Right renal cortex interstitium (tissue), 3 donors: ENCODE results near the gene FADS6. TPM values are rescaled to one million over a fixed set of nuclear protein-coding genes. Genes with fewer than 3 reads are reported as not detected.

Experiments
- DNase-seq, 3 donors: peaks; one replicate each; pipeline ENCODE4 v3.0.0-alpha.2; 2013; ENCODE audit warnings: low read depth in 3 of 3, low spot score in 2 of 3
- polyA plus RNA-seq, 3 donors: library from polyadenylated mRNA; unstranded; fragments of 120-200 nt; gene quantifications; one replicate each; pipeline ENCODE4 v1.2.1, GENCODE V29; 2013; ENCODE audit not compliant: insufficient read length in 3 of 3

Gene FADS6, protein sequence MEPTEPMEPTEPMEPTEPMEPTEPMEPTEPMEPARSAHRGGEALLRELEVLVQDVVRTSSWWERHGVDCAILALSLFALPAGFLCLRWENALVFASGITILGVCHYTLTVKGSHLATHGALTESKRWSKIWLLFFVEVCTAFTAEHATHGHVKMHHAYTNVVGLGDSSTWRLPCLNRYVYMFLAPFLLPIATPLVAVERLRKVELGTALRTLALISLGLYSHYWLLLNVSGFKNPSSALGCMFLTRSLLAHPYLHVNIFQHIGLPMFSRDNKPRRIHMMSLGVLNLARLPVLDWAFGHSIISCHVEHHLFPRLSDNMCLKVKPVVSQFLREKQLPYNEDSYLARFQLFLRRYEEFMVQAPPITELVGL
- under 1 TPM; 0.15 to 0.33 (median 0.29) TPM for polyA plus RNA-seq

- no peak for DNase-seq
These were observed at the start of gene FADS6 for GRCh38 chr17:74892974-74893911. FADS6 (minus strand) TSS chr17:74893633; CDS start chr17:74893595, 38 bp downstream.

DNA sequence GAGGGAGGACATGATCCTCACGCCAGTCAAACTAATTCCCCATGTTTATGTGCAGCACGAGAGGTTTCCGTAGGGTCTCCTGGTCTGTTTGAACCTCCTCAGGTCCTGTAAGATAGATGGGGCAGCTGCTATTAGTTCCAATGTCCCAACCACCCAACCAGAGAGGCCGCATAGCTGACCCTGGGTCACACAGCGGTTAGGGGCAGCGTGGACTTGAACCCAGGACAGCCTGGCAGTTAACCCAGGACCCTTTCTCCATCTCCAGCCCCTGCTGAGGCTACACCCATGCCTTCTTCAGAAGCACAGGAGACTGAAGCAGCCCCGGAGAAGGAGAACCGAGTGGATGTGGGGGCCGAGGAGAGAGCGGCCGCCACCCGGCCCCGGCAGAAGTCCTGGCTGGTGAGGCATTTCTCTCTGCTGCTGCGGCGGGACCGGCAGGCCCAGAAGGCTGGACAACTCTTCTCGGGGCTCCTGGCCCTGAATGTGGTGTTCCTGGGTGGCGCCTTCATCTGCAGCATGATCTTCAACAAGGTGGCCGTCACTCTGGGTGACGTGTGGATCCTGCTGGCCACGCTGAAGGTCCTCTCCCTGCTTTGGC lies 47.8 kb upstream of the FADS6 start:
- DNase-seq = no peak

- no peak for DNase-seq
These were observed 46.1 kb upstream of the FADS6 start for GRCh38 chr17:74939534-74939933.

GRCh38 chr17:74938194-74938950 lies 44.9 kb upstream of the FADS6 start:
- DNase-seq = no peak

- DNase-seq = no peak
These were observed 43.9 kb upstream of the FADS6 start for GRCh38 chr17:74937064-74938051.

DNA sequence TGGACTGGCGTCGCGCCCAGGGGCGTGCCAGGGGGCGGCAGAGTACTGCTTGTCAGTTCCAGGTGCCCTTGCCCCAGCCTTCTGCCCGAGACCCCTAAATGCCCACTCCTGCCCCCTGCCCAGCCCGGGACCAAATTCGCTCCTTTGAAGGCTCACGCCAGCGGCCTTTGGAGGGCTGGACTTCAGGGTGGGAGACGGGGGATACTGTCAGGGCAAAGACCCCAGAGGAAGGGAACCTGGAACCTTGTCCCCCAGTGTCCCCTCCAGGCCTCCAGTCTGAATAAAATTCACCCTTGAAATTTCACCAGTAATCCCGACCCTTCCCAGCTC lies 43.0 kb upstream of the FADS6 start:
- DNase-seq = no peak

- DNase-seq = no peak
These were observed 42.4 kb upstream of the FADS6 start, which contains the start of gene OTOP3 for GRCh38 chr17:74935585-74936469. OTOP3 (plus strand) TSS chr17:74935898; CDS start chr17:74935922, 24 bp downstream.

GRCh38 chr17:74935048-74935447 lies 41.6 kb upstream of the FADS6 start:
- DNase-seq = no peak

DNA sequence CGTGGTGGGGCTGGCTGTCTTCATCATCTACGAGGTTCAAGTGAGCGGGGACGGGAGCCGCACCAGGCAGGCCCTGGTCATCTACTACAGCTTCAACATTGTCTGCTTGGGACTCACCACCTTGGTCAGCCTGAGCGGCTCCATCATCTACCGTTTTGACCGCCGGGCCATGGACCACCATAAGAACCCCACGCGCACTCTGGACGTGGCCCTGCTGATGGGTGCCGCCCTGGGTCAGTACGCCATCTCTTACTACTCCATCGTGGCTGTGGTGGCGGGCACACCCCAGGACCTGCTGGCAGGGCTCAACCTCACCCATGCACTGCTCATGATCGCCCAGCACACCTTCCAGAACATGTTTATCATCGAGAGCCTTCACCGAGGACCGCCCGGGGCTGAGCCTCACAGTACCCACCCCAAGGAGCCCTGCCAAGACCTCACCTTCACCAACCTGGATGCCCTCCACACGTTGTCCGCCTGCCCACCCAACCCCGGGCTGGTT lies 37.2 kb upstream of the FADS6 start:
- DNase-seq = no peak

GRCh38 chr17:74928786-74929185 lies 35.4 kb upstream of the FADS6 start:
- DNase-seq = no peak

- no peak for DNase-seq
These were observed 31.8 kb upstream of the FADS6 start for GRCh38 chr17:74925242-74925641.

DNA sequence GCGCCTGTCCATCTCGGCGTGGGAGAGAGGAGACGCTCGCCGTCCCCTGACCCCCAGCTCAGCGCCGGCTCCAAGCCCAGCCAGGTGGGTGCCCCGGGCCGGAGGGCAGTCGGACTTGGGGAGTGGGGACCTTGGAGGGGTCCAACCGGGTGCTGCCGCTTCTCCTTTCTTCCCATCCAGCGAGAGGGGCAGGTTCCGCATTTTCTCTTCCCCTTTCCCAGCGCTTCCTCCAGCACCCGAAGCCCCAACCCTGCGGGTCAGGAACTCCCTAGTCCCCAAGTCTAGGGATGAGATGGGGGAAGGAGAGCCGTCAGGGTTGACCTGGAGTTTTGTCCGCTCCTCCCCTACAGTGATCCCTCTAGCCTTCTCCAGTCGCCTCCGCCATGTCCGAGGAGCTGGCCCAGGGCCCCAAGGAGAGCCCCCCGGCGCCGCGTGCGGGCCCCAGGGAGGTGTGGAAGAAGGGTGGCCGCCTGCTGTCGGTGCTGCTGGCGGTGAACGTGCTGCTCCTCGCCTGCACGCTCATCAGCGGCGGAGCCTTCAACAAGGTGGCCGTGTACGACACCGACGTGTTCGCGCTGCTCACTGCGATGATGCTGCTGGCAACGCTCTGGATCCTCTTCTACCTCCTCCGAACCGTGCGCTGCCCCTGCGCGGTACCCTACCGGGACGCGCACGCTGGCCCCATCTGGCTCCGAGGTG lies 31.0 kb upstream of the FADS6 start, which contains the start of gene OTOP2:
TSS of gene OTOP2 (plus strand) at position 24 of the 699 bp plus-strand sequence. CDS start at position 384, 360 bp downstream.
- no peak for DNase-seq

DNA sequence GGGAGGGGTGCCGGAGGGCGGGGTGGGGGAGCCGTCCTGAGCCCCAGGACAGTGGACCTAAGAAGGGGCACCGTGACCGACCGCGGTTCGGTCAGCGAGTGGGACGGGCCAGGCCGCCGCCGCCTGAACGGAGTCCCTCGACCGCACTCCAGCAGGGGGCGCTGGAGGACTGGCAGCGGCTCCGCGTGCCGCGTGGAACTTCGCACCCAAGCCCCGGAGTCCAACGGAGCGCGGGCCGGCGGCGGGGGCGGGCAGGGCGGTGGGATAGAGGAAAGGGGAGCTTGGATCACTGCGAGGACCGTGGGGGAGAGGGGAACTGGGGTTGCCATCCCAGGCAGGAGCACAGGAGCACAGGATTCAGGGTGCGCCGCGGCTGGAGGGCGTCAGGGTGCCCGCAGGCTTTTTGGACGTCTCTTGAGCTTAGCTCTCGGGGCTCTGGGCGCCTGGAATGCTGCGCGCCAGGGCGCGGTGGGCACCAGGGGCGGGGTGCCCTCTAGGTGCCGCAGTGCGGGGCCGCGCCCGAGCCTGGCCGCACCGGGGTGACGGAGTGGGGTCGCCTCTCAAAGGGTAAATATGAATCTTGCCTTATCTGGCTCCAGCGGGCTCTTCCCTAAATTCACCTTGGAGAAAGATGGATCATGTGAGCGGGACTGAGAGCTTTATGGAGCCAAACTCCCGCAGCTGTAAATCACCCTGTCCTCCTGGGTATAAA lies 30.3 kb upstream of the FADS6 start:
- DNase-seq = no peak

DNA sequence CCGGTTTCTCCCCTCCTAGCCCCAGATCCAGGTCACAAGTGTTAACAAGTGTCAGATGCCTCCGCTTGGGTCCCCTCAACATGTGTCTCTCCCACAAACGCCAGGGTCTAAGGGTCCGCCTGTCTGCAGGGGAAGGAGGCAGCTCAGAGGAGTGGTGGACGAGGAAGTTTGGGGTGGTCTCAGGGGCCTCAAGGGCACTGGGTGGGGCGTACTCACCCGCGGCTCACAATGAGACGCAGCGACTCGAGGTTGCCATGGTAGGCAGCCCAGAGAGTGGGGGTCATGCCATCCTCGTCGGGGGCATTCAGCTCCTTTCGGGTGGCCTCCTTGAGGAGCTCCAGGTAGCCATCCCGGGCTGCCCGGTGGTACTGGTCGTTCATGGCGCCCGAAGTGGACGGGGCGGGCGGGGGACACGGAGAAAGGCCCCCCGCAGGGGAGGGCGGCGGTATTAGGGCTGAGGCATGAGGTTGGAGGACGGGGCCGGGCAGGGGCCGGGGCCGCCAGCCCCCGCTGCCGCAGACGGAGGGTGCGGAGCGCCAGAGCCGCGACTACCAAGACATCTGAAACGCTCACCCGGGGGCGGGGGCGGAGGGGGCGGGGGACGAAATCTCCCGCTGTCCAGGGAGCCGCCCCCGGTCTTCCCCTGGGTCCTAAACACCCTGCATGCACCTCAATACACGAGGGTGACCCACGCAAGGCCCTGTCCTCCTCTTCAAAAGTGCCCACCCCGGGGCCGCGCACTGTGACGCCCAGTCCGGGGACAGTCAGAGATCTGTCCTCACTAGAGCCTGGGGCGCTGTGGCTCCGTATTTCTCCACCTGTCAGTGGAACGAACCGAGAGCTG lies 29.5 kb upstream of the FADS6 start, which contains the start of gene USH1G:
TSS of gene USH1G (minus strand) at position 562 of the 844 bp plus-strand sequence. CDS start at position 380, 182 bp downstream.
- DNase-seq = no peak

- no peak for DNase-seq
These were observed 28.7 kb upstream of the FADS6 start for GRCh38 chr17:74922172-74922571.

DNA sequence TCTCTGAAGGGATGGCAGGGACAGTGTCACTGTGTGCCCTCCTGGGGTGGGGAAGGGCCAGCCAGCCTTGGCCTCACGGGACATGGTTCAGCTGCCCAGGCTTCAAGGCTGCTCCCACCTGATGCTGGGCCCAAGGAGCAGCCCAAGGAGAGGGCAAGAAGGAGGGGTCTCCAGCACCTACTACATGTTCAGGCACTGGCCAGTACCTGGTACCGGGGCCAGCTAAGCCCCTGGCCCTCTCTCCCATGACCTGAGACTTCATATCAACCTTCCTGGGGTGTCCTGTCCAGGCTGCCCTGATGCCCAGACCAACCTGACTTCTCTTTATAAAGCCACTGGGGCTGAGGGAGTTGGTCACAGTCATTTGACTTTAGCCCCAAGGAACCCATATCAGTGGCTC lies 28.3 kb upstream of the FADS6 start:
- no peak for DNase-seq
